Osteocyte (in vitro differentiated cells): ENCODE measurements around the gene DNAI7. TPM values are rescaled to one million over a fixed set of nuclear protein-coding genes. Genes with fewer than 3 reads are reported as not detected.

ENCODE experiments used
- DNase-seq: peaks from one replicate; pipeline ENCODE4 v3.0.0; 2021; ENCODE audit warnings: mixed read lengths; ENCODE audit not compliant: unreplicated experiment; ENCODE audit errors: extremely low spot score
- H3K27ac Mint-ChIP-seq: one replicate; pipeline ENCODE4 v1.8.0; 2021; ENCODE audit warnings: mild to moderate bottlenecking, mixed read lengths; ENCODE audit not compliant: unreplicated experiment
- H3K27me3 Mint-ChIP-seq: one replicate; pipeline ENCODE4 v1.8.0; 2021; ENCODE audit warnings: mixed read lengths; ENCODE audit not compliant: unreplicated experiment
- H3K36me3 Mint-ChIP-seq: one replicate; pipeline ENCODE4 v1.8.0; 2021; ENCODE audit warnings: mixed read lengths; ENCODE audit not compliant: unreplicated experiment
- H3K4me1 Mint-ChIP-seq: one replicate; pipeline ENCODE4 v1.8.0; 2021; ENCODE audit warnings: mixed read lengths; ENCODE audit not compliant: unreplicated experiment
- H3K4me3 Mint-ChIP-seq: one replicate; pipeline ENCODE4 v1.8.0; 2021; ENCODE audit warnings: mild to moderate bottlenecking, moderate library complexity, mixed read lengths; ENCODE audit not compliant: unreplicated experiment
- H3K9me3 Mint-ChIP-seq: one replicate; pipeline ENCODE4 v1.8.0; 2021; ENCODE audit warnings: mixed read lengths; ENCODE audit not compliant: unreplicated experiment
- CTCF ChIP-seq: fragments of 200-600 bp; sonication (generic); IDR thresholded peaks from 2 replicates; pipeline ENCODE4 v1.5.0; 2021; ENCODE audit warnings: antibody characterized with exemption, mild to moderate bottlenecking, moderate library complexity
- total RNA-seq: library from RNA; stranded (reverse); gene quantifications from 2 replicates; pipeline ENCODE4 v1.2.1, GENCODE V29; 2021

The DNAI7 gene
- total RNA-seq, 1 donor from 2014 or later: 0.30 TPM

GRCh38 chr12:25063873-25064628 is 130.9 kb downstream of the DNAI7 start:
- Mint-ChIP-seq H3K36me3 (peaks cover 1% of the 10 kb centered on the region), H3K4me3 (no peak overlapping the region), H3K27ac (no peak overlapping the region), H3K27me3 (peaks cover 13% of the 10 kb centered on the region), H3K4me1 (no peaks in the 10 kb centered on the region), H3K9me3 (no peaks in the 10 kb centered on the region)
- DNase-seq: no peak
- TF ChIP-seq CTCF: no peak

GRCh38 chr12:25058658-25059058 is 136.3 kb downstream of the DNAI7 start:
- no peak overlapping the region for H3K27ac Mint-ChIP-seq
- no peak for TF ChIP-seq CTCF
- DNase-seq: no peak
- H3K36me3 Mint-ChIP-seq: peaks cover 1% of the 10 kb centered on the region
- H3K27me3 Mint-ChIP-seq: peaks cover 7% of the 10 kb centered on the region
- H3K4me3 Mint-ChIP-seq: no peak overlapping the region
- H3K4me1 Mint-ChIP-seq: peaks cover 13% of the 10 kb centered on the region
- H3K9me3 Mint-ChIP-seq: no peaks in the 10 kb centered on the region

Other genes starting within 250 kb of the DNAI7 start
- 155 and 167 TPM in 2 replicates for gene BCAT1, start 246.1 kb downstream of the DNAI7 start, total RNA-seq
- 16.3 and 17.9 TPM in 2 replicates for gene ETFRF1, start 77 bp upstream of the DNAI7 start, total RNA-seq
- 24.3 and 25.1 TPM in 2 replicates for gene KRAS, start 55.8 kb upstream of the DNAI7 start, total RNA-seq